ENCODE results near the gene TEX48.

Gene TEX48

DNA sequence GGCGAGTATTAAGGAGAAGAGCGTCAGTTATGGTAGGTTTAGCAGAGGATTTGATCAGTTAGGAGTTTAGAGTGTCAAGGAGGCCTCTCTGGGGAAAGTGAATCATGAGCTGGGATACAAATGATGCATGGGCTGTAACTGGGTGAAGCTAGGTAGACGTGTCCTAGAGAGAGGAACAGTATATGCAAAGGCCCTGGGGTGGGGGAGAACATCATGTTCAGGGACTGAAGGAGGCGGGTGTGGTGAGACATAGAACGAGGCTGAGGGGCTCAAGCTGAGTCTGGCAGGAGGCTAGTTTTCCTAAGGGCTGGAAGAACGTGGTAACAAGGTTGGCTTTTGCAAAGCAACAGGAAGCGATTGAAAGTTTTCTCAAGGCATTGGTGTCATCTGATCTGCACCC, 60.4 kb downstream of the TEX48 start:
- DNase-seq (ENCODE audit: low read depth), result no peak

DNA sequence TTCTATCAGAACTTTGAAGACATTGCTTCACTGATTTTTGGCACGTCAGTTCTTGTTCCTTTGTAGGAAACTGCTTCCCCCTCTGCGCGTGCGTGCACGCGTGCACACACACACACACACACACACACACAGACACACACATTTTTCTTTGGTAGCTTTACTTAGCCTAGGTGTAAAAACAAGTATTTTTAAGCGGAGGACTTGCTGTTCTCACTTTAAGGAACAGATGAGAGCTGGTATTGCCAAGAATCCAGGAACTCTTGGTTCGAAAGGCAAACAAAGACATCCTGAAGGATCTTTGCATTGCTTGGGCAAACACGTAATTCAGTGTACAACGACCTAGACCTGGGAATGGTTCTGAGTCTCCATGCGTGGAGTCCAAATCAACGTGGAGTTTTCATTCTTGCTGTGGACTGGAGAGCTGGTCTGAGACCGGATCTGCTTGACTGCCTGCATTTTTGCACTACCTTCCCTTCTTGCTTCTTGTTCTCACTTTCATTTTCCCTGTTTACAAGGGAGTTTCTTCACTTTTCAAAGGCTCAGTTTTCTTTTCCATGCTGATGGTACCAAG, 62.7 kb downstream of the TEX48 start:
- DNase-seq (ENCODE audit: low read depth), result no peak

DNA sequence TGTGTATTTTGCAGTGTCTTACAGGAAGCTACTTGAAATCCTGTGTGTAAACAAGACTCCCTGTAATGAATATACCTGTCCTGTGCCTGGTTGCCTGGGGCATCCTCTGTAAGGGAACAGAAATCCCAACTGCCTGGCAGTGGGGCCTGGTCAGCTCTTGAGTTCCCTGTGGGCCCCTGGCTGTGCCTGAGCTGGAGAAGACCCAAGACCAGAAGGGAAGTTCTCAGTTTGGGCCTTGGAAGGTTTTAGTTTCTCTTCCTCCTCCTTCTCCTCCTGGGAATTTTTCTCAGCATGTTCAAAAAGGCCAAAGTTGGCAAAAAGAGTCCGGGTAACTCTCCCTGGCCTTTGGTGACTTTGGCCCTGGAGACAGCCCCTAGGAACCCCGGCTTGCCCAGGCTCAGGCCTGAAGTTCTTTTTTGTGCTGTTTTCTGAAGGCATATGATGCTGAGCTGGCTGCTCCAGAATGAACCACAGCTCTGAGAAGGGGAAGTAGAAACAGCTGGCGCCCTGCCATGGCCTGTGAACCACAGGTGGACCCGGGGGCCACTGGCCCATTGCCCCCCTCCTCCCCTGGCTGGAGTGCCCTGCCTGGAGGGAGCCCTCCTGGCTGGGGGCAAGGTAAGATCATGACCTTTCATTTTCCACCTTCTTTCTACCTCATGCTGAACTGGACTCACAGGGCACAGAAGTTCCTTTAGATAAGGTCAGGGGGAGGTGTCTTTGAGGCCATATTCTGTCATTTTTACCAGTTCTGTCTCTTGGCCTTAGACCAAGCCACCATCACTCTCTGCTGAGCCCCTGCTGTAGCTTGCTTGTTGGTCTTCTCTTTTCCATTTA, 65.1 kb downstream of the TEX48 start:
- DNase-seq (ENCODE audit: low read depth), result no peak
